RWPE1 (cell line): ENCODE data around the gene CFAP210.

Experiments
- CTCF ChIA-PET: fragments of 350-600 bp; sonication (Branson Sonifier 250); formaldehyde crosslinking; extraction: SDS; loops from one replicate; lab custom pipeline; 2021; lab: Yijun Ruan, JAX
- POLR2A ChIA-PET: fragments of 400-600 bp; formaldehyde crosslinking; extraction: SDS; loops from one replicate; lab custom pipeline; 2020; ENCODE audit warnings: antibody characterized with exemption; ENCODE audit not compliant: low non-redundant PET; lab: Yijun Ruan, JAX
- DNase-seq: peaks from one replicate; pipeline ENCODE4 v3.0.0; 2012; ENCODE audit warnings: low spot score
- H3K27ac ChIP-seq: fragments of 450-650 bp; 2 replicates; pipeline ENCODE4 v1.5.1; 2017
- CTCF ChIP-seq: fragments of 450-650 bp; conservative IDR thresholded peaks from 2 replicates; pipeline ENCODE4 v1.5.1; 2017; ENCODE audit warnings: low read depth, mild to moderate bottlenecking

Gene CFAP210

GRCh38 chr2:169659320-169659719 is 34.9 kb downstream of the CFAP210 start:
- no peak overlapping the region for H3K27ac ChIP-seq
- no peak for DNase-seq
- CTCF ChIA-PET = no interaction called here
- TF ChIP-seq CTCF = no peak
- POLR2A ChIA-PET = no interaction called here

- DNase-seq = no peak
- CTCF ChIA-PET = no interaction called here
- POLR2A ChIA-PET = no interaction called here
- no peak for TF ChIP-seq CTCF
- H3K27ac ChIP-seq = no peak overlapping the region
Observed at GRCh38 chr2:169658877-169659276, 35.3 kb downstream of the CFAP210 start.

GRCh38 chr2:169656164-169656563 is 38.0 kb downstream of the CFAP210 start:
- no peak overlapping the region for H3K27ac ChIP-seq
- ChIA-PET POLR2A (no interaction called here), CTCF (interaction anchor here (0.6 kb wide), 1 partner anchor 133 kb away, joined by 3 read pairs; no protein-coding TSS in a partner anchor)
- no peak for DNase-seq
- no peak for TF ChIP-seq CTCF

- H3K27ac ChIP-seq = no peak overlapping the region
- ChIA-PET CTCF (interaction anchor here (1.1 kb wide), 1 partner anchor 80 kb away, joined by 7 read pairs; the partner anchor contains the start of gene KLHL23), POLR2A (no interaction called here)
- TF ChIP-seq CTCF = no peak
- no peak for DNase-seq
Observed at GRCh38 chr2:169653636-169654035, 40.6 kb downstream of the CFAP210 start.

GRCh38 chr2:169649278-169649677 is 44.9 kb downstream of the CFAP210 start:
- ChIA-PET CTCF (interaction anchor here (0.6 kb wide), 1 partner anchor 328 kb away, joined by 4 read pairs; no protein-coding TSS in a partner anchor), POLR2A (no interaction called here)
- H3K27ac ChIP-seq = no peak overlapping the region
- no peak for TF ChIP-seq CTCF
- DNase-seq = no peak

DNA sequence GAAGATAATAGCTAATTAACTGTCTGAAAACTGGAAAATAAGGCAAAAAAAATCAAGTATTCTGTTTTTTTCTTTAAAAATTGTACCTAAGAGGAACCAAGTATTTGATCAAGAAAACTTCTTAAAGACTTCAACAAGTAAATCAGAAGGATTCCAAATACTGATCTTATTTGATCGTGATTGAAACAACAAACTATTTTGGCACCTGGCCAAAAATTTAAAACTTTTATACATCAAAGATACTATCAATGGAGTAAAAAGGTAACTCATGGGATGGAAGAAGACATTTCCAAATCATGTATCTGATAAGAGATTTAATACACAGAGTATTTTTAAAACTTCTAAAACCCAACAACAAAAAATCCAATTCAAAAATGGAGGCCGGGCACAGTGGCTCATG is 46.7 kb downstream of the CFAP210 start:
- no peak for DNase-seq
- ChIA-PET POLR2A (no interaction called here), CTCF (no interaction called here)
- TF ChIP-seq CTCF = no peak
- no peak overlapping the region for H3K27ac ChIP-seq
